Dendritic cell treated with granulocyte-macrophage colony-stimulating factor and Interleukin-4, amounts not matched to agents 40 ng/mL and 50 ng/mL, for 4 days (primary cell): Measurements from ENCODE around the gene TTC27.

Experiments used
- H3K27ac Mint-ChIP-seq: one replicate; pipeline ENCODE4 v1.8.0; 2022; ENCODE audit warnings: mild to moderate bottlenecking, mixed read lengths
- H3K27me3 Mint-ChIP-seq: one replicate; pipeline ENCODE4 v1.8.0; 2022; ENCODE audit warnings: mild to moderate bottlenecking, mixed read lengths
- H3K36me3 Mint-ChIP-seq: one replicate; pipeline ENCODE4 v1.8.0; 2022; ENCODE audit warnings: low read depth, mixed read lengths
- H3K4me1 Mint-ChIP-seq: one replicate; pipeline ENCODE4 v1.8.0; 2022; ENCODE audit warnings: low read depth, mixed read lengths
- H3K4me3 Mint-ChIP-seq: one replicate; pipeline ENCODE4 v1.8.0; 2022; ENCODE audit warnings: mild to moderate bottlenecking, moderate library complexity, mixed read lengths
- H3K9me3 Mint-ChIP-seq: one replicate; pipeline ENCODE4 v1.8.0; 2022; ENCODE audit warnings: mixed read lengths
- intact Hi-C: fragments of 100-400 bp; cut with micrococcal nuclease; formaldehyde crosslinking; loops from one replicate; pipeline ENCODE4 v1.15.0; 2022

TTC27 gene

DNA sequence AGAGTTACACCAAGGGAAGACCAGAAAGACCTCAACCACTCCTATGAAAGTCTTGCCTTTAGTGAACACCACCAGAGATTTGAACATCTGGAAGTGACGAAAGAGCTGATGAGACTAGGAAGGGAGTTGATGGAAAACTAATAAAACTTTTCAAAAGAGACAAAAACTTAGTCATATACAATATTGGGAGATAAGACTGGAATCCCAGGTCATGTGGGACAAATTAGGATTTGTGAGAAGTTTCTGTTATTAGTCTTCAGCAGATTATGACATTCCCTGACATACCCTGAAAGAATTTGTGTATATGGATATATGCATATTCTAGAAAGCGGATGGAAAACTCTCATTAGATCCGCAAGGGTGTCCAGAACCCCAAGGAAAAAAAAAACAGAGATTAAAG is 173.9 kb downstream of the TTC27 start:
- no peak overlapping the region for H3K27ac Mint-ChIP-seq
- intact Hi-C loops = no loop called here
- H3K4me3 Mint-ChIP-seq = no peak overlapping the region
- no peaks in the 10 kb centered on the region for H3K9me3 Mint-ChIP-seq
- peaks cover 5% of the 10 kb centered on the region for H3K36me3 Mint-ChIP-seq
- H3K27me3 Mint-ChIP-seq = no peaks in the 10 kb centered on the region
- no peaks in the 10 kb centered on the region for H3K4me1 Mint-ChIP-seq

DNA sequence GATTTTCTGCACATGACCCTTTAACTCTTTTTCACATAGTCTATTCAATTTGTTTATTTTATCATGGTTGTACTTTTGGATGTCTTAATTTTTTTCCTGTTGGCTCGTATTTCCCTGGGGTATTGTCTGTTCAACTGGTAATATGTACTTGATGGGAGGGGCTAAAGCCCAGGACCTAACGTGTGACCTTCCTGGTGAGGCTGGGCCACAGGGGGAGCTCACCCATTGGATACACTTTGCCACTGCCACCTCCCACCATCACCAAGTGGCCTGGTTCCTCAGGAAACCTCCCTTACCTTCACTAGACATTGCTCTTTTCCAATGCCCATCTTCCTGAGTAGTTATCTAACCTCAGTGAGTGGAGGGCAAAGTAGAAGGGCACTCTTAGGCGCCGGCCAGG is 175.0 kb downstream of the TTC27 start:
- Mint-ChIP-seq H3K9me3 (no peaks in the 10 kb centered on the region), H3K36me3 (peaks cover 11% of the 10 kb centered on the region), H3K4me3 (no peak overlapping the region), H3K4me1 (no peaks in the 10 kb centered on the region), H3K27me3 (no peaks in the 10 kb centered on the region), H3K27ac (no peak overlapping the region)
- intact Hi-C loops = no loop called here

DNA sequence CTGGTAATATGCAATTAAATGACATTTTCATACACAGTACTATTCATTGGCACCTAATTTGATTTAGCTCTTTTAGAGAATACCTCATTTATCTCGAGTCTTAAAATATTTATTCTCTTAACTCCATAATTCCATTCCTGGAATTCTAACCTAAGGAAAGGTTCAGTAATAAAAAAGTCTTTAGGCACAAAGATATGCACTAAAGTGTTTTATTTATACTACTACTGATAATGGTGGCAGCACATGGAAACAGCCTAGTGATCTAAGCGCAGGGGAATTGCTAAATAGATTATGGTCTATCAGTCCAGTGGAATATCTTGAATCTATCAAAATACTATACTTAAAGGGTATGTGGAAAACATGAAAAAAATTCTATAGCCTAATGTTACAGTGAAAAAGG is 176.4 kb downstream of the TTC27 start:
- no peaks in the 10 kb centered on the region for H3K27me3 Mint-ChIP-seq
- H3K9me3 Mint-ChIP-seq = no peaks in the 10 kb centered on the region
- no peaks in the 10 kb centered on the region for H3K4me1 Mint-ChIP-seq
- peaks cover 20% of the 10 kb centered on the region for H3K36me3 Mint-ChIP-seq
- H3K4me3 Mint-ChIP-seq = no peak overlapping the region
- no peak overlapping the region for H3K27ac Mint-ChIP-seq
- intact Hi-C loops = no loop called here

DNA sequence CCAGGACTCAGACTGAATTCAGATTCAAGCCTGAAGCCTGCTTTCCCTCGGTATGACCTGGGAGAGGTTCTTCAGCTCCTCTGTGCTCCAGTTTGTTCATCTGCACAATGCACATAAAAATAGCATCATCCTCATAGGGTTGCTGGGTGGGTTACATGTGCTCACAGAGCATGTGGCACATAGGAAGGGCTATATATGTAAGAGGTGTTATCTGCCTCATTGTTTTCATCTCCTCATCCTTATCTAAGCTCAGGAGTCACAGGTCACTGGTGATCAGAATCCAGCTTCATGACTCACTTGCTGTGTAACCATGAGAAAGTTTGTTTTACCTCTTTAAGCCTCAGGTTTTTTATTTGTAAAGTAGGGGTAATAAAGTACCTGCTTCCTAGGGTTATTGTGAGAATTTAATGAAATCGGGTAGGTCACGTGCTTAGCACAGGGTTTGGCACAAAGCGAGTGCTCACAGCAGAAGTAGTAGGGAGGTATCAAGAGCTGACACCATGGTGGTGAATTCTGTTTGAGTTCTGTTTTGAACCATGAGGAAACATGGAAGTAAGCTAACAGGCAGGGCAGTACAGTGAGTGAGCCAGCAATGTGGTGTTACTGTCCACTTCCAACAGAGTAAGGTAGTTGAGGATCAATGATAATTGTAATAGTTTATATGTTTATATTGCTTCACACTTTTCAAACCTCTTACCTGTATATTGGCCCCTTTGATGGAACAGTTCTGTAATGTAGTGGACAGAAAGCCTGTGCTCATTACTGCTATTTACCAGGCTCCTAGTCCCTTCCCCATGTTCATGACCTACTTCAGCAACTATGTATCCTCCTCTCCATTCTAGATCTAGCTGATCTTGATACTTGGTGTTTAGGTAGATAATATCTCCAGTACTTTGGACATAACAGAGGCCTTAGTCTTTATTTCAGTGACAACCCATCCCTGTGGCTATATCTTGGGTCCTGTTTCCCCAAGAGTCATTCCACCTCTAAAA is 177.6 kb downstream of the TTC27 start:
- Mint-ChIP-seq H3K9me3 (no peaks in the 10 kb centered on the region), H3K4me1 (no peaks in the 10 kb centered on the region), H3K27me3 (no peaks in the 10 kb centered on the region), H3K27ac (no peak overlapping the region), H3K36me3 (peaks cover 20% of the 10 kb centered on the region), H3K4me3 (no peak overlapping the region)
- intact Hi-C loops = no loop called here

DNA sequence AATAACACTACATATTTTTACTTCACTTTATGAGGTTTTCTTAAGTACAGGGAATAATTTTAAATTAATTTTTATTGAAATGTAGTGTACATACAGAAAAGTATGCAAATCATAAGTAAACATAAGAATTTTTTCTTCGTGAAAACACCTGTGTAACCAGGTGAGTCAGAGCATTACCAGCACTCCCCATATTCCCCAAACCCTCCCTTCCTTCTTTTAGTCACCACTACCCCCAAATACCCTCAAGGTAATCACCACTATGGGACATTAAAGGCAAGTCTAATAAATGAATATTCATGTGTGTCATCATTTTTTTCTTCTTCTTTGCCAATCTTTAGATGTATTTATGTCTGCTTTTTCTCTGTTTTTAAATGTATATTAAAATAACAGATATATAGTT is 179.0 kb downstream of the TTC27 start:
- intact Hi-C loops = no loop called here
- H3K36me3 Mint-ChIP-seq = peaks cover 21% of the 10 kb centered on the region
- no peak overlapping the region for H3K4me3 Mint-ChIP-seq
- no peaks in the 10 kb centered on the region for H3K9me3 Mint-ChIP-seq
- no peaks in the 10 kb centered on the region for H3K27me3 Mint-ChIP-seq
- no peaks in the 10 kb centered on the region for H3K4me1 Mint-ChIP-seq
- H3K27ac Mint-ChIP-seq = no peak overlapping the region

DNA sequence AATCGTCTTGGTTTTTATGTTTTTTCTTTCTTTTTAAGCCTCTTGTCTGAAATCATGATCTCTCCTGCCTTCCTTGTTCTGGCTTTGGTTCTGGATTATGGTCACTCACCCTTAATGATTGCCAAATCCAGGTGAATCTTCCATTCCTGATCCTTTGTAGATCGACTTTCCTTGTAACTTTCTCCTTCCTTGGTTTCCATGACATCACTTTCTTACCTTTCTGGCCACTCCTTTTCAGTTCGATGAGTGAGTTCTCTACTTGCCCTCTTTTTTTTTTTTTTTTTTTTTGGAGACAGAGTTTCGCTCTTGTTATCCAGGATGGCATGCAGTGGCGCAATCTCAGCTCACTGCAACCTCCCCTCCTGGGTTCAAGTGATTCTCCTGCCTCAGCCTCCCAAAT is 179.8 kb downstream of the TTC27 start:
- no peaks in the 10 kb centered on the region for H3K4me1 Mint-ChIP-seq
- intact Hi-C loops = no loop called here
- no peak overlapping the region for H3K27ac Mint-ChIP-seq
- H3K36me3 Mint-ChIP-seq = peaks cover 21% of the 10 kb centered on the region
- no peaks in the 10 kb centered on the region for H3K9me3 Mint-ChIP-seq
- H3K27me3 Mint-ChIP-seq = no peaks in the 10 kb centered on the region
- H3K4me3 Mint-ChIP-seq = no peak overlapping the region

DNA sequence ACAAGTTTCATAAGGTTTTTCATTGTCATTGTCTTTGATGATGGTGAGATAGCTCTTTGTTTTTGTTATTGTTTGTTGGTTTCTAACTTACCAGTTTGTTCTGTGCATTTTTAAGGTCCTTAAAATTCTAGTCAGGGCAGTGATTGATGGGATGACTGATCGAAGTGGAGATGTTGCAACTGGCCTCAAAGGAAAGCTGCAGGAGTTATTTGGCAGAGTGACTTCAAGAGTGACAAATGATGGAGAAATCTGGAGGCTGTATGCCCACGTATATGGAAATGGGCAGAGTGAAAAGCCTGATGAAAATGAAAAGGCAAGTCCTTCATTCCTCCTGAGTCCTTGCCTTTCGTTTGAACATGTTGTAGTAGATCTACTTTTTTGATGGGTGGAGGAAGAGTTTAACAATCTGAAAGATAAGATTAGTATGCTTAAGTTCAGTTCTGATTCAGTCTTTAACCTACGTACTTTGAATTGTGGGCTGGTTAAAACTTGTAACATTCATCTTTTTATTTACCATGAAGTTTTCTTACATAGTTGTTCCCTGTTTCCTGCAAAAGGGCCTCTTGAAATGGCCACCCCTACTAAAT is 183.2 kb downstream of the TTC27 start:
- Mint-ChIP-seq H3K4me1 (no peaks in the 10 kb centered on the region), H3K27ac (no peak overlapping the region), H3K9me3 (no peaks in the 10 kb centered on the region), H3K4me3 (no peak overlapping the region), H3K27me3 (no peaks in the 10 kb centered on the region), H3K36me3 (peaks cover 28% of the 10 kb centered on the region)
- intact Hi-C loops = no loop called here

DNA sequence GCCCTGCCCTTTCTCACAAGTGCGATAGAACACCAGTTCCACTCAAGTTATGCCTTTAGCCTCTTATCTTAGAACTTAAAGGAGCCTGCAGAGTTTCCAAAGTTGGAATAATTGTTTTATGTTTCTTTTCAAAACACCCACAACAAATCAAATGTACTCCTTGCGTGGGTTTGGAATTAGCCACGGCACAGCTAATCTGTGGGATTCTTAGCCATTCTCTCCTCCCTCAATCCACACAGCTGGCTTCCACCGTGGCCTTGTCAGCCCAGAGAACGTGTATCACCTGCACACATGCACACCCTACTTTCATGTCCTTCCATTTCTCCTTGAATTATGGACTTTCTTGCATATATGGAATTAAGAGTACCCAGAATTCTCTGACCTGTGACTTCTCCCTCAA is 183.8 kb downstream of the TTC27 start:
- H3K27ac Mint-ChIP-seq = no peak overlapping the region
- H3K9me3 Mint-ChIP-seq = no peaks in the 10 kb centered on the region
- no peak overlapping the region for H3K4me3 Mint-ChIP-seq
- peaks cover 30% of the 10 kb centered on the region for H3K36me3 Mint-ChIP-seq
- intact Hi-C loops = no loop called here
- H3K4me1 Mint-ChIP-seq = no peaks in the 10 kb centered on the region
- H3K27me3 Mint-ChIP-seq = no peaks in the 10 kb centered on the region

DNA sequence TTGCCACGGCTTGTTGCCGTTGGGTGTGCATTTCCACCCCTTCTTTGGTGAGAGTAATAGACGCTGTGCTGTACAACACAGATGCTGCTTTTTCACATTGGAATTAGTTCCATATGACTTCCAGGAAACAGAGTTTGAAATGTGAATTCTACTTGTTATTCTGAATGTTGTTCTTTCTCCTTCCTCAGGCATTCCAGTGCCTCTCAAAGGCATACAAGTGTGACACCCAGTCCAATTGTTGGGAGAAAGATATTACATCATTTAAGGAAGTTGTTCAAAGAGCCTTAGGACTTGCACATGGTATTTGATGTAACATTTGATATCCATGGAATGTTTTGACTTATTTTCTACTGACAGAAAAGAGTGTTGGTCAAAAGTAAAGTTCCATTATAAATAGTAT is 184.5 kb downstream of the TTC27 start:
- Mint-ChIP-seq H3K36me3 (peaks cover 36% of the 10 kb centered on the region), H3K4me3 (no peak overlapping the region), H3K9me3 (no peaks in the 10 kb centered on the region), H3K4me1 (no peaks in the 10 kb centered on the region), H3K27me3 (no peaks in the 10 kb centered on the region), H3K27ac (no peak overlapping the region)
- intact Hi-C loops = no loop called here

DNA sequence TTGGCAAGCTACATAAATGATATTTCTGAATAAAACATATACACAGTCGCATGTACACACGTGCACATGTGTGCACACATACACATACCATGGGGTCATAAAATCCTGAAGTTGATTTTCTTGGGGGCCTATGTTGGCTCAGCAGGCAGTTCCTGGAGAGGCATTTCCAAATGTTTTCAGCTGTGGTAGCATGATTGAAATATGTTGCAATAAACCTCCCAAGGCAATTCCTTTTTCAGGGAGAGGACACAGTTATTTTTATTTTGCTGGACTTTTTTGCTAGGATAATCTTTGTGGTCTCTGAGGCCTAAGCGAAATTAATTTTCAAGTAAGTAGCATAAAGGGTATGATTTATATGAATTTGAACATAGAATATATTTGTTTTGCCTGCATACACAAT is 192.2 kb downstream of the TTC27 start:
- H3K27ac Mint-ChIP-seq = no peak overlapping the region
- intact Hi-C loops = no loop called here
- peaks cover 12% of the 10 kb centered on the region for H3K36me3 Mint-ChIP-seq
- H3K27me3 Mint-ChIP-seq = no peaks in the 10 kb centered on the region
- H3K4me1 Mint-ChIP-seq = no peaks in the 10 kb centered on the region
- H3K4me3 Mint-ChIP-seq = no peak overlapping the region
- no peaks in the 10 kb centered on the region for H3K9me3 Mint-ChIP-seq

DNA sequence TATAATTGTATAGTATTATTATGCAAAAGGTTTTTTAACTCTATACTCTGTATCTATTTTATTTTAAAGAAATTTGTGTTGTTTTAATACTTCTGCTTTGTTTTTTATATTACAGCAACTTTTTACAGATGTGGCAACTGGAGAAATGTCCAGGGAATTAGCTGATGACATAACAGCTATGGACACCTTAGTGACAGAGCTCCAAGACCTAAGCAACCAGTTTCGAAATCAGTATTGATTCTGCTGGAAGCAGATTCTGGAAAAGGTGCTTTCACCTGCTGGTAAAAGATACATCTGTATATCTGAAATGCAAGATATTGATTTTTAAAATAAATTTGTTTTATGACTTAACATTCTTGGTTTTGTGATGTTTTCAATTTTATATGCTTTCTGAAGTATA is 192.9 kb downstream of the TTC27 start:
- H3K27me3 Mint-ChIP-seq = no peaks in the 10 kb centered on the region
- H3K27ac Mint-ChIP-seq = no peak overlapping the region
- H3K4me3 Mint-ChIP-seq = no peak overlapping the region
- intact Hi-C loops = no loop called here
- H3K9me3 Mint-ChIP-seq = no peaks in the 10 kb centered on the region
- peaks cover 12% of the 10 kb centered on the region for H3K36me3 Mint-ChIP-seq
- no peaks in the 10 kb centered on the region for H3K4me1 Mint-ChIP-seq

DNA sequence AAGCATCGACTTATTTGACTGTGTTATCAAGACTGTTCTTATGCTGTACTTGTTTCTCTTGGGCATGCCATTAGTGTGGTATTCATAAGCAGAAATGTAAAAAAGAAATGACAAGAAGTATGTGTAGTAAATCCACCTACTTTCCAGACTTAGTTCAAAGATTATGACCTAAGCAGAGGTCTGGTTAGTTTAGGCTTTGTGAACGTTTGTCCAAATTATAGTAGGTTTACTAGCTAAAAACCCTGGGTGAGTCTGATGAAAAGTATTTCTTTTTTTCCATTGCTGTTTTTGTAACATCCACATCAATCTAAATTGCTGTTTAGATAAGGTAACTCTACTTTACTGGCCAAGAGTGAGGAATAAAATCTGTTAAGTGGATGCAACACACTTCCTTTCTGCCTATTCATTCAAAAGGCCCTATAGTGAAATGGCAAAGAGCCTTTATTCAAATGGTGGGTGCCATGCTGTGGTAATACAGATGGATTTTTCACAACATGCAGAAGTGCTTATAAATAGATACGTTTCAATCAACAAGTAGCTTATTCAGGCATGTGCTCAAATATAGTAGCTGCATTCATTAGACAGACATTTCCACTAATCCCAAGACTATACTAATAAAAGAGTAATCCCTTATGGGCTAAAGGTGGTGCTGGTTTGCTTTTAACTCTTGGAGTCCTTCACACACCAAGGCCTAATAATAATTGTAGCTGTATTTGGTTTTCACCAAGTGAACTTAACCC is 196.4 kb downstream of the TTC27 start:
- Mint-ChIP-seq H3K9me3 (peaks cover 8% of the 10 kb centered on the region), H3K27me3 (no peaks in the 10 kb centered on the region), H3K4me3 (no peak overlapping the region), H3K27ac (no peak overlapping the region), H3K36me3 (no peaks in the 10 kb centered on the region), H3K4me1 (no peaks in the 10 kb centered on the region)
- intact Hi-C loops = no loop called here

DNA sequence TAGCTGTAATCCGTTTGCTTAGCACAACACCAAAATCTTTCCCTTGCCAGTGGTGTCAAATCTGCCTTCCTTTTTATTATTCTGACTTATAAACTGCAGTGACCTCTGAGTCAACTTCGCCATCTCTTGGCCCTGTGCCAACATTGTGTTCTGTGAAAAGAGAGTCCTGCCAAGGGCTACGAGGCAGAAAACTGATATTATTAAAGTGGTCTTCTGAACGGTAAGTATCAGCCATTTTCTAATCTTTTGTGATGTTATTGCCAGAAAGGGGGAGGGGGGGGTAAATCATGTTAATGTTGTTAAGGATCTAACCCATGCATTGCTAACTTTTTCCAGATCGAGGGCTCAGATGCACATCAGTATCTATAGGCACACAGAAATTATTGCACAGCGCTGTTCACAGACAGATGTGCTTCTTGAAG is 197.5 kb downstream of the TTC27 start:
- intact Hi-C loops = no loop called here
- H3K4me1 Mint-ChIP-seq = no peaks in the 10 kb centered on the region
- H3K9me3 Mint-ChIP-seq = peaks cover 8% of the 10 kb centered on the region
- H3K4me3 Mint-ChIP-seq = no peak overlapping the region
- no peaks in the 10 kb centered on the region for H3K36me3 Mint-ChIP-seq
- no peaks in the 10 kb centered on the region for H3K27me3 Mint-ChIP-seq
- H3K27ac Mint-ChIP-seq = no peak overlapping the region

DNA sequence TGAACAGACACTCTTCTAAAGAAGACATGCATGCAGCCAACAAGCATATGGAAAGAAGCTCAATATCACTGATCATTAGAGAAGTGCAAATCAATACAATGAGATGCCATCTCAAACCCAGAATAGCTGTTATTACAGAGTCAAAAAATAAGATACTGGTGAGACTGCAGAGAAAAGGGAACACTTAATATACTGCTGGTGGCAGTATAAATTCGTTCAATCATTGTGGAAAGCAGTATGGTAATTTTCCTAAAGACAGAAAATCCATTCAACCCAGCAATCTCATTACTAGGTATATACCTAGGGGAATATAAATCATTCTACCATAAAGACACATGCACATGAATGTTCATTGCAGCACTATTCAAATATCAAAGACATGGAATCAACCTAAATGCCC is 202.3 kb downstream of the TTC27 start:
- H3K27ac Mint-ChIP-seq = no peak overlapping the region

More for the DNA sequence above, 202.3 kb downstream of the TTC27 start:
- H3K9me3 Mint-ChIP-seq = peaks cover 8% of the 10 kb centered on the region
- peaks cover 2% of the 10 kb centered on the region for H3K4me1 Mint-ChIP-seq
- no peaks in the 10 kb centered on the region for H3K36me3 Mint-ChIP-seq
- no peak overlapping the region for H3K4me3 Mint-ChIP-seq
- no peaks in the 10 kb centered on the region for H3K27me3 Mint-ChIP-seq
- intact Hi-C loops = no loop called here
